ENCODE results near the gene NKIRAS1.

DNA sequence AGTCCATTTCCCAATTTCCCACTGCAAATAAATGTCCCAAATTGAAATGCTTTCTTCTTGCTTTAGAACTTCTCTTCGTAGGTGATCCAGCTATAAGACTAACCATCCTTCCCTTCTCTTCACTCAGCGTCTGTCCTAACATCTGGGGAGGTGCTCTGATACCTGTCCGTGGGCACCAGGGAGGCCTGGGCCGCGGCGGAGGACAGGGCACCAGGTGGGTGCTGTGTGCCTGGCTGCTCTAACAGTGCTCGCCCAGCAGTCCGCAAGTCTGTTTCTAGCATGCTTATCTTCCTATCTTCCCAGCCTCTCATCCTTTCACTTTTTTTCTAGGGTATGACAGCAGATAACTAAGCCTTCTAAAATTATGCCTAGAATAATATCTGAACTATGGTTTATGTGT lies 37.3 kb downstream of the NKIRAS1 start:
- TF ChIP-seq, protein P1, sequence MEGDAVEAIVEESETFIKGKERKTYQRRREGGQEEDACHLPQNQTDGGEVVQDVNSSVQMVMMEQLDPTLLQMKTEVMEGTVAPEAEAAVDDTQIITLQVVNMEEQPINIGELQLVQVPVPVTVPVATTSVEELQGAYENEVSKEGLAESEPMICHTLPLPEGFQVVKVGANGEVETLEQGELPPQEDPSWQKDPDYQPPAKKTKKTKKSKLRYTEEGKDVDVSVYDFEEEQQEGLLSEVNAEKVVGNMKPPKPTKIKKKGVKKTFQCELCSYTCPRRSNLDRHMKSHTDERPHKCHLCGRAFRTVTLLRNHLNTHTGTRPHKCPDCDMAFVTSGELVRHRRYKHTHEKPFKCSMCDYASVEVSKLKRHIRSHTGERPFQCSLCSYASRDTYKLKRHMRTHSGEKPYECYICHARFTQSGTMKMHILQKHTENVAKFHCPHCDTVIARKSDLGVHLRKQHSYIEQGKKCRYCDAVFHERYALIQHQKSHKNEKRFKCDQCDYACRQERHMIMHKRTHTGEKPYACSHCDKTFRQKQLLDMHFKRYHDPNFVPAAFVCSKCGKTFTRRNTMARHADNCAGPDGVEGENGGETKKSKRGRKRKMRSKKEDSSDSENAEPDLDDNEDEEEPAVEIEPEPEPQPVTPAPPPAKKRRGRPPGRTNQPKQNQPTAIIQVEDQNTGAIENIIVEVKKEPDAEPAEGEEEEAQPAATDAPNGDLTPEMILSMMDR (conservative IDR thresholded peaks at IDR 0.05; ENCODE audit: low read depth, low read length): no peak
- no peak for TF ChIP-seq EZH2 (IDR thresholded peaks at IDR 0.05; ENCODE audit: borderline replicate concordance, low read depth, low read length, poor library complexity, severe bottlenecking)
